OCI-LY7 (cell line): Measurements from ENCODE around the gene PPP1R9A. TPM values are rescaled to one million over a fixed set of nuclear protein-coding genes. Genes with fewer than 3 reads are reported as not detected.

Experiments
- BruUV-seq: library from RNA; stranded (reverse); fragments of 400-500 nt; replicated peaks from 2 replicates; lab custom pipeline; 2021; lab: Mats Ljungman, UMichigan
- CTCF ChIA-PET: fragments of 300-600 bp; sonication (Branson Sonifier 250); formaldehyde crosslinking; loops from one replicate; lab custom pipeline; 2022; ENCODE audit warnings: antibody characterized with exemption; ENCODE audit not compliant: unreplicated experiment; lab: Charles Lee
- POLR2A ChIA-PET: fragments of 300-600 bp; sonication (Branson Sonifier 250); formaldehyde crosslinking; loops from one replicate; lab custom pipeline; 2022; ENCODE audit warnings: antibody characterized with exemption; lab: Charles Lee
- DNase-seq: peaks from one replicate; pipeline ENCODE4 v3.0.0-alpha.2; 2015; ENCODE audit warnings: low spot score
- H2AFZ ChIP-seq: fragments of 200-600 bp; sonication (generic), shearing (Covaris generic); 2 replicates; pipeline ENCODE4 v1.6.1; 2014; ENCODE audit warnings: mild to moderate bottlenecking, antibody characterized with exemption, low read length, moderate library complexity
- H3K27ac ChIP-seq: fragments of 200-600 bp; sonication (generic); 2 replicates; pipeline ENCODE4 v1.5.1; 2014; ENCODE audit warnings: mixed run types, low read depth, mild to moderate bottlenecking, moderate library complexity, low read length, inconsistent platforms; ENCODE audit not compliant: poor library complexity, severe bottlenecking
- H3K36me3 ChIP-seq: fragments of 200-600 bp; sonication (generic); 2 replicates; pipeline ENCODE4 v1.6.1; 2014; ENCODE audit warnings: mild to moderate bottlenecking, antibody characterized with exemption, low read length, moderate library complexity, mixed read lengths; ENCODE audit not compliant: insufficient read depth
- H3K4me1 ChIP-seq: fragments of 200-600 bp; sonication (generic); 2 replicates; pipeline ENCODE4 v1.5.1; 2014; ENCODE audit warnings: mild to moderate bottlenecking, low read length; ENCODE audit not compliant: insufficient read depth, poor library complexity, severe bottlenecking
- H3K4me2 ChIP-seq: fragments of 200-600 bp; sonication (generic); 2 replicates; pipeline ENCODE4 v1.6.1; 2014; ENCODE audit warnings: mild to moderate bottlenecking, low read length
- H3K4me3 ChIP-seq: fragments of 200-600 bp; sonication (generic); 2 replicates; pipeline ENCODE4 v1.5.1; 2014; ENCODE audit warnings: mild to moderate bottlenecking, low read depth, low read length; ENCODE audit not compliant: poor library complexity, severe bottlenecking
- H3K79me2 ChIP-seq: fragments of 200-600 bp; sonication (generic); 2 replicates; pipeline ENCODE4 v1.6.1; 2016; ENCODE audit warnings: low read depth, mild to moderate bottlenecking, low read length, moderate library complexity, mixed read lengths; ENCODE audit not compliant: insufficient read depth
- H3K9me2 ChIP-seq: fragments of 200-600 bp; sonication (generic); 2 replicates; pipeline ENCODE4 v1.6.1; 2016; ENCODE audit warnings: mild to moderate bottlenecking, low read length, mixed read lengths; ENCODE audit not compliant: insufficient read depth
- H3K9me3 ChIP-seq: fragments of 200-600 bp; sonication (generic); 2 replicates; pipeline ENCODE4 v1.6.1; 2014; ENCODE audit warnings: mild to moderate bottlenecking, mixed run types, low read length, mixed read lengths
- H4K20me1 ChIP-seq: fragments of 200-600 bp; sonication (generic); 2 replicates; pipeline ENCODE4 v1.6.1; 2014; ENCODE audit warnings: mild to moderate bottlenecking, antibody characterized with exemption, low read length, moderate library complexity, mixed read lengths; ENCODE audit not compliant: insufficient read depth
- CTCF ChIP-seq: fragments of 200-600 bp; sonication (generic); conservative IDR thresholded peaks from 2 replicates; pipeline ENCODE4 v1.5.1; 2014; ENCODE audit warnings: mild to moderate bottlenecking, antibody characterized with exemption, low read length, moderate library complexity, mixed read lengths
- EZH2phosphoT487 ChIP-seq: fragments of 200-600 bp; sonication (generic); IDR thresholded peaks from 2 replicates; pipeline ENCODE4 v1.6.1; 2018; ENCODE audit warnings: low read depth, borderline replicate concordance, mild to moderate bottlenecking, mixed run types, antibody characterized with exemption, low read length, moderate library complexity, mixed read lengths
- intact Hi-C: fragments of 100-400 bp; cut with micrococcal nuclease; formaldehyde crosslinking; loops from one replicate; pipeline ENCODE4 v1.10.0; 2022; ENCODE audit not compliant: unreplicated experiment
- total RNA-seq, 2 experiments: library from RNA; depleted of rRNA in 1 of 2; stranded (reverse); fragments of >200 nt in 1 of 2; shearing (Covaris generic) in 1 of 2; gene quantifications; 2 replicates each; pipeline ENCODE4 v1.2.3, GENCODE V29; 2014 to 2022

Gene PPP1R9A
- total RNA-seq, 2 experiments from 2014 or later, result not detected

- TF ChIP-seq CTCF (no peak), EZH2phosphoT487 (no peak)
- Histone ChIP-seq H2AFZ (no peak overlapping the region), H3K27ac (no peak overlapping the region), H3K4me2 (no peak overlapping the region), H3K79me2 (no peaks in the 10 kb centered on the region), H3K9me2 (no peaks in the 10 kb centered on the region), H3K4me1 (no peaks in the 10 kb centered on the region), H3K36me3 (no peaks in the 10 kb centered on the region), H4K20me1 (no peaks in the 10 kb centered on the region), H3K4me3 (no peak overlapping the region), H3K9me3 (no peaks in the 10 kb centered on the region)
- ChIA-PET CTCF (no interaction called here), POLR2A (interaction anchor here (1.5 kb wide), 1 partner anchor 8 kb away, joined by 5 read pairs; no protein-coding TSS in a partner anchor)
- no peak for DNase-seq
- intact Hi-C loops, result no loop called here
- BruUV-seq, result no TSS peak
Observed at GRCh38 chr7:94943134-94943533, 35.7 kb downstream of the PPP1R9A start.

- TF ChIP-seq EZH2phosphoT487 (no peak), CTCF (no peak)
- POLR2A ChIA-PET, result no interaction called here
- intact Hi-C loops, result no loop called here
- Histone ChIP-seq H3K4me2 (no peak overlapping the region), H3K9me3 (no peaks in the 10 kb centered on the region), H3K36me3 (no peaks in the 10 kb centered on the region), H2AFZ (no peak overlapping the region), H3K27ac (no peak overlapping the region), H3K9me2 (no peaks in the 10 kb centered on the region), H4K20me1 (no peaks in the 10 kb centered on the region), H3K79me2 (no peaks in the 10 kb centered on the region), H3K4me1 (no peaks in the 10 kb centered on the region), H3K4me3 (no peak overlapping the region)
- DNase-seq, result no peak
- CTCF ChIA-PET, result no interaction called here
- BruUV-seq, result no TSS peak
Observed at GRCh38 chr7:94949532-94949931, 42.1 kb downstream of the PPP1R9A start.

GRCh38 chr7:94955807-94956206 is 48.4 kb downstream of the PPP1R9A start:
- BruUV-seq, result no TSS peak
- no peaks in the 10 kb centered on the region for H3K9me2 ChIP-seq
- H2AFZ ChIP-seq, result no peak overlapping the region
- TF ChIP-seq CTCF (no peak), EZH2phosphoT487 (no peak)
- H3K4me2 ChIP-seq, result no peak overlapping the region
- ChIA-PET POLR2A (no interaction called here), CTCF (no interaction called here)
- H3K27ac ChIP-seq, result no peak overlapping the region
- no peaks in the 10 kb centered on the region for H3K4me1 ChIP-seq
- H4K20me1 ChIP-seq, result no peaks in the 10 kb centered on the region
- intact Hi-C loops, result no loop called here
- H3K4me3 ChIP-seq, result no peak overlapping the region
- no peaks in the 10 kb centered on the region for H3K36me3 ChIP-seq
- no peaks in the 10 kb centered on the region for H3K79me2 ChIP-seq
- H3K9me3 ChIP-seq, result no peaks in the 10 kb centered on the region
- no peak for DNase-seq
